Tibial nerve (tissue), 4 donors: Measurements from ENCODE around the gene CD93. TPM values are rescaled to one million over a fixed set of nuclear protein-coding genes. Genes with fewer than 3 reads are reported as not detected.

Experiments used
- DNase-seq, 2 donors: peaks; one replicate each; pipeline ENCODE4 v3.0.0-alpha.2; 2019; ENCODE audit warnings: low spot score in 2 of 2
- H3K27ac ChIP-seq, 4 donors: fragments of 200-600 bp; sonication (generic) in 3 of 4; one replicate each; pipeline ENCODE4 v1.5.1; 2017 to 2019; ENCODE audit warnings: mild to moderate bottlenecking in 1 of 4
- H3K27me3 ChIP-seq, 2 donors: fragments of 200-600 bp; sonication (generic) in 1 of 2; one replicate each; pipeline versions ENCODE4 v1.5.1 to v1.6.0; 2017 to 2019
- H3K36me3 ChIP-seq, 3 donors: fragments of 200-600 bp; sonication (generic); one replicate each; pipeline ENCODE4 v1.5.1; 2018 to 2019
- H3K4me1 ChIP-seq, 4 donors: fragments of 200-600 bp; sonication (generic) in 3 of 4; one replicate each; pipeline ENCODE4 v1.5.1; 2017 to 2019
- H3K4me3 ChIP-seq, 4 donors: fragments of 200-600 bp; sonication (generic) in 3 of 4; one replicate each; pipeline ENCODE4 v1.5.1; 2017 to 2019; ENCODE audit warnings: mild to moderate bottlenecking in 1 of 4, moderate library complexity in 1 of 4
- H3K9me3 ChIP-seq, 4 donors: fragments of 200-600 bp; sonication (generic) in 3 of 4; one replicate each; pipeline ENCODE4 v1.5.1; 2017 to 2019
- EP300 ChIP-seq, 2 donors: sonication (generic); formaldehyde crosslinking; IDR thresholded peaks; one replicate each; pipeline ENCODE4 v1.6.1; 2017; ENCODE audit warnings: antibody characterized with exemption in 2 of 2, mild to moderate bottlenecking in 1 of 2
- POLR2A ChIP-seq, 2 donors: fragments of 450-650 bp; IDR thresholded peaks; one replicate each; pipeline ENCODE4 v1.6.1; 2017; ENCODE audit warnings: antibody characterized with exemption in 2 of 2, mild to moderate bottlenecking in 2 of 2, moderate library complexity in 2 of 2
- WGBS, 2 donors: methylation state at CpG; one replicate each; pipeline ENCODE4 v1.1.5; 2018; 5-methylcytosine and 5-hydroxymethylcytosine counted together
- total RNA-seq, 4 donors: library from RNA; depleted of rRNA; stranded (reverse); fragments of >200 nt; gene quantifications; one replicate each; pipeline ENCODE4 v1.1.0, GENCODE V29; 2016
- TF ChIP-seq, protein P1 (sequence below), 5 experiments: fragments of 200-600 bp in 3 of 5; fragments of 450-650 bp in 2 of 5; sonication (generic) in 3 of 5; IDR thresholded peaks; one replicate each; pipeline ENCODE4 v1.5.1; 2016 to 2019; ENCODE audit warnings: antibody characterized with exemption in 5 of 5, mild to moderate bottlenecking in 3 of 5, moderate library complexity in 2 of 5

Gene CD93
- total RNA-seq, 4 donors from 2014 or later = 23.0 to 85.1 (median 65.7) TPM

DNA sequence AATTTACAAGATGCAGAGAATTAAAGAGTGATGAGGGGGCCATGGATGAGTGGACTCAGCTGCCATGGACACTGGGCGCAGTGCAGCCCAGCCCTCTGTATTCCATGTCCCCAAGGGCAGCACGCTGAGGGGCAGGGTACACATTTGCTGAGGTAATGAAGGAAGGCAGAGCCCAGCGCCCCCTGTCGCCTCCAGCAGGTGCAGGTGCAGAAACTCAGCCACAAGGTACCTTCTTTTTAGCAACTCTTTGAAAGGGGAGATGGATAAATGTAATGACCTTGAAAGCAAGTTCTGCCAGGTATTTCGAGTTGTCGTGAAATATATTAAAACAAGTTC lies 7.1 kb downstream of the CD93 start:
- WGBS, 2 donors = 72 to 79% methylated on average over 6 of the region's 6 CpGs
- no peak for TF ChIP-seq EP300 (IDR thresholded peaks at IDR 0.05)
- no peaks in the 10 kb centered on the region for H3K9me3 ChIP-seq
- H3K27ac ChIP-seq = no peak overlapping the region
- H3K4me1 ChIP-seq = no peaks in the 10 kb centered on the region
- H3K4me3 ChIP-seq = no peak overlapping the region
- no peak for DNase-seq
- no peaks in the 10 kb centered on the region for H3K27me3 ChIP-seq
- no peaks in the 10 kb centered on the region for H3K36me3 ChIP-seq

DNA sequence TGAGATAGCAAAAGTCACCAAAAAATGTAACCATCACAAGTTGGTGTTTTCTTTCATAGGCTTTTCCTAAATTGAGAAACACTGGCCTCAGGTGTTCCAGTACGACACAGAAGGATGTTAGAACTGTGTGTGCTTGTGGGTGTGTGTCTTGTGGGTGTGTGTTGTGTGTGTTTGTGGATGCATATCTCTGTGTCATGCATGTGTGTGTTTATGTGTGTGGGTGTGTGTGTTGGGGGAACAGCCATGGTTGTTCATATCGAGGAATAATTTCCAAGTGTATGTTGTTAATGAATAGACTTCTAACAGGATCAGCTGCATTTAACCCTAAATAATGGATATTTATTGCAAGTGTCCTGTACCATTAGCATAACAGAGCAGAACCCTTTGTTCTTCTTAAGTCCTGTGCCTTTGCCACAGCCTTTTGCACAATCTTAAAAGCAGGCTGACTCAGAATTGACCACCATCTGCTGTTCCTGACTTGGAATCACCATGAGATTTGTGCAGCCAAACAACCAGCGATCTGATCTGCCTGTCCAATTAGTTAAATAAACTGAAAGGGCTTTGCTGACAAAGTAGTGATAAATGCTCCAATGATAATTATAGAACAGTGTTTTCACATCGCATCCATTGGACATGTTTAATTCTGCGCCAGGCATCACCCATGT lies 7.6 kb downstream of the CD93 start:
- Histone ChIP-seq H3K36me3 (no peaks in the 10 kb centered on the region), H3K4me3 (no peak overlapping the region), H3K4me1 (no peaks in the 10 kb centered on the region), H3K27me3 (no peaks in the 10 kb centered on the region), H3K9me3 (no peaks in the 10 kb centered on the region), H3K27ac (no peak overlapping the region)
- 80% methylated on average over 5 of the region's 5 CpGs for WGBS, 2 donors
- no peak for TF ChIP-seq EP300 (IDR thresholded peaks at IDR 0.05)
- no peak for TF ChIP-seq POLR2A (IDR thresholded peaks at IDR 0.05)
- TF ChIP-seq, protein P1, sequence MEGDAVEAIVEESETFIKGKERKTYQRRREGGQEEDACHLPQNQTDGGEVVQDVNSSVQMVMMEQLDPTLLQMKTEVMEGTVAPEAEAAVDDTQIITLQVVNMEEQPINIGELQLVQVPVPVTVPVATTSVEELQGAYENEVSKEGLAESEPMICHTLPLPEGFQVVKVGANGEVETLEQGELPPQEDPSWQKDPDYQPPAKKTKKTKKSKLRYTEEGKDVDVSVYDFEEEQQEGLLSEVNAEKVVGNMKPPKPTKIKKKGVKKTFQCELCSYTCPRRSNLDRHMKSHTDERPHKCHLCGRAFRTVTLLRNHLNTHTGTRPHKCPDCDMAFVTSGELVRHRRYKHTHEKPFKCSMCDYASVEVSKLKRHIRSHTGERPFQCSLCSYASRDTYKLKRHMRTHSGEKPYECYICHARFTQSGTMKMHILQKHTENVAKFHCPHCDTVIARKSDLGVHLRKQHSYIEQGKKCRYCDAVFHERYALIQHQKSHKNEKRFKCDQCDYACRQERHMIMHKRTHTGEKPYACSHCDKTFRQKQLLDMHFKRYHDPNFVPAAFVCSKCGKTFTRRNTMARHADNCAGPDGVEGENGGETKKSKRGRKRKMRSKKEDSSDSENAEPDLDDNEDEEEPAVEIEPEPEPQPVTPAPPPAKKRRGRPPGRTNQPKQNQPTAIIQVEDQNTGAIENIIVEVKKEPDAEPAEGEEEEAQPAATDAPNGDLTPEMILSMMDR (IDR thresholded peaks at IDR 0.05) = no peak
- no peak for DNase-seq

DNA sequence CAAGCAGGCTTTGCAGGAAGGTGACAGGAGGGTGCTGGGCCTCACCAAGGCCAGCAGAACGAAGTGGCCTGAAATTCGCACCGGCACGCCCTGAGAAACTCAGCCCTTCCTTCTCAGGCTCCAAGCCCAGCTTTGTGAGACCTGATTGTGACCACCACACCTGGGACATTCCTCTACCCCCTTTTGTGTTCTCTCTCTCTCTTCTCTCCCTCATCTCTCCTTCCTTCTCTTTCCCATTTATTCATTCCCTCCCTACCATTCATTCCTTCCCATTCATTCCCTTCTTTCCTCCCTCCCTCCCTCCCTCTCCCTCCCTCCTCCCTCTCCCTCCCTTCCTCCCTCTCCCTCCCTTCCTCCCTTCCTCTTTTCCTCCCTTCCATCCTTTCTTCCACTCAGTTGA lies 8.8 kb downstream of the CD93 start:
- no peaks in the 10 kb centered on the region for H3K27me3 ChIP-seq
- H3K4me1 ChIP-seq = no peaks in the 10 kb centered on the region
- no peak overlapping the region for H3K4me3 ChIP-seq
- 88 to 90% methylated on average over 4 of the region's 4 CpGs for WGBS, 2 donors
- H3K27ac ChIP-seq = no peak overlapping the region
- TF ChIP-seq, protein P1 (IDR thresholded peaks at IDR 0.05) = no peak
- TF ChIP-seq POLR2A (IDR thresholded peaks at IDR 0.05) = no peak
- TF ChIP-seq EP300 (IDR thresholded peaks at IDR 0.05) = no peak
- no peak for DNase-seq
- H3K9me3 ChIP-seq = no peaks in the 10 kb centered on the region
- H3K36me3 ChIP-seq = no peaks in the 10 kb centered on the region

DNA sequence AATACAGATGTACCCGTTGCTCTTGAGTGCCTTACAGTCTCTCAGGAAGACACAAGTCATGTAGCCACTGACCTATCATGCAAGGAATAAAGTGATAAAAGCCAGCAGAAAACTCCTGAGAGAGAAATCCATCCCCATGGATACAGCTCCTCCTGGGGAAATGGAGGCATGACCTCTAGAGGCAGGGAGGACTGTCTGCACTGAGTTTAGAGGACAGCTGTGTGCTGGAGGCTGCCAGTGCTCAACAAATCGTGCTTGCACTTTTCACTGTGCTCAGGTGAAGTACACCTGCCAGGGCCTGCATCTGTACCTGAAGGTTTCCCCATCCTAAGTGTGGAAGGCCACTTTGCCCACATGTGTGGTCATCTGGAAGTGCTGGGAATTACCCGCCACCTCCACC lies 12.1 kb downstream of the CD93 start:
- DNase-seq = no peak
- no peak overlapping the region for H3K27ac ChIP-seq
- TF ChIP-seq POLR2A (IDR thresholded peaks at IDR 0.05) (no peak), EP300 (IDR thresholded peaks at IDR 0.05) (no peak)
- TF ChIP-seq, protein P1 (IDR thresholded peaks at IDR 0.05) = no peak
- H3K27me3 ChIP-seq = no peaks in the 10 kb centered on the region
- whole genome bisulfite sequencing, 2 donors = 83 to 86% methylated on average over 3 of the region's 3 CpGs
- no peaks in the 10 kb centered on the region for H3K4me1 ChIP-seq
- no peaks in the 10 kb centered on the region for H3K36me3 ChIP-seq
- H3K4me3 ChIP-seq = no peak overlapping the region
- no peaks in the 10 kb centered on the region for H3K9me3 ChIP-seq

DNA sequence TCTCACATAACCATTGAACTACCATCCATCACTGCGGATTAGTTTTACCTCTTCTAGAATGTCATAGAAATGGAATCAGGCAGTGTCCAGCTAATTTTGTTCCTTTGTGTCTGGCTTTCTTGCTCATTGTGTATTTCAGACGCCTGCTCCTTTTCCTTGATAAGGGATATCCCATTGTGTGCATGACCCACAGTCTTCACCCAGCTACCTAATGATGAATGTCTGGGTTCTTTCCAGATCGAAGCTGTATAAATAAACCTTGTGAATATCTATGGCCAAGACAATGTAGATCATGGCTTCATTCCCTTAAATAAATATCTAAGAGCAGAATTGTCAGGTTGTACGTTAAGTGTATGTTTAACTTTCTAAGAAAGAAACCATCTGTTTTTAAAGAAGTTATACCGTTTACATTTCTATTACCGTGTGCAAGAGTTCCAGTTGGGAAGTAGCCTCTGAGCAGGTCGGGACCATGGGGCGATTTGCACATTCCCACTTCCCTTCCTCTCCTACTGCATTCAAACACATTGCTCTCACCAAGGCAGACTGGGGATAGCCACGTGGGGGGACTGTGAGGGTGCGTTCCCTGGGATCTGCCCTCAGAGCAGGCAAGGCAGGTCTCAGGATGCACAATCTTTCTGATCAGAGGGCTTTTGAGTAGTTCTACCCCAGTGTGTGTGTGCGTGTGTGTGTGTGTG lies 13.1 kb downstream of the CD93 start:
- DNase-seq = no peak
- H3K9me3 ChIP-seq = no peaks in the 10 kb centered on the region
- TF ChIP-seq EP300 (IDR thresholded peaks at IDR 0.05) (no peak), POLR2A (IDR thresholded peaks at IDR 0.05) (no peak)
- TF ChIP-seq, protein P1 (IDR thresholded peaks at IDR 0.05) = no peak
- no peaks in the 10 kb centered on the region for H3K27me3 ChIP-seq
- no peaks in the 10 kb centered on the region for H3K36me3 ChIP-seq
- H3K27ac ChIP-seq = no peak overlapping the region
- H3K4me3 ChIP-seq = no peak overlapping the region
- 71 to 74% methylated on average over 11 of the region's 11 CpGs for WGBS, 2 donors
- no peaks in the 10 kb centered on the region for H3K4me1 ChIP-seq
